Stimulated activated CD8-positive, alpha-beta memory T cell treated with anti-CD3 and anti-CD28 coated beads, Interleukin-15, amount 100 ng/mL, for 24 hours (primary cell): Measurements from ENCODE around the gene KIF3A.

Experiments used
- DNase-seq: peaks from one replicate; pipeline ENCODE4 v3.0.0-alpha.2; 2020; ENCODE audit warnings: low read depth

KIF3A gene

GRCh38 chr5:132736853-132737833 lies at the start of gene KIF3A:
Gene KIF3A, minus strand, starts transcription at chr5:132737546. Its CDS starts 127 bp downstream, at chr5:132737419.
- DNase-seq = peak; percentile 98

DNA sequence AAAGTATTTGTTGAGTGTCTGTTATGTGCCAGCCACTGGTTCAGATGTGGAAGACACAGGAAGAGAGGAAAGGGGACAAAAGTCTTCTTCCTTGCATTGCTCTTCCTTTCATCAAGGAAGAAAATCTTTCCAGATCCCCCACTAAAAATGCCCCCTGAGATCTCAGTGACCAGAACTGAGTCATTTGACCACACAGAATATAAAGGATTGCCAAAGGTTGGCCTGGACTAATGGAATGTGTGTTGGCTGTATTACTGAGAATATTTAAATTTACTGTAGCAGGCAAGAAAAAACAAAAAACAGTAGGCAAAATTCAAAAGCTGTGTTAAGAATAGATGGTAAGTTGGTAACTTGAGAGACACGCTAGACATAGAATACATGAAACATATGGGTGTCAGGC lies 49.7 kb upstream of the KIF3A start:
- no peak for DNase-seq

DNA sequence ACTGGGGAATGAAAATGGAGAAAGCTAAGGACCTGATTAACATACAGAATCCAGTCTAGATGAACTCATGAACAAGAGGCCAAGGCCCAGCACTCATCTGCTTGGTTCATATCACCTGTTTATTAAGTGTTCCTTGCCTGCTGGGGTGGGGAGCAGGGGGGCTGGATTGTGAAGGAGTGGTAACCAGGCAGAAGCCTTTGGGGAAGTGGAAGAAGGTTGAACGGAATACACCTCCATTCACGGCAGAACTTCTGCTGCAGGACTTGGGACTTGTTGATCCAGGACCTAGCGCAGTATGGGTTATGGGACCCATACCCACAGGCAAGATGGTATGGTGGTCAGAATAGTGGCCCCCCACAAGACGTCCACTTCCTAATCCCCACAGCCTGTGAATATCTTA lies 48.5 kb upstream of the KIF3A start:
- no peak for DNase-seq

- no peak for DNase-seq
Measured at GRCh38 chr5:132785365-132785764, 48.0 kb upstream of the KIF3A start.

DNA sequence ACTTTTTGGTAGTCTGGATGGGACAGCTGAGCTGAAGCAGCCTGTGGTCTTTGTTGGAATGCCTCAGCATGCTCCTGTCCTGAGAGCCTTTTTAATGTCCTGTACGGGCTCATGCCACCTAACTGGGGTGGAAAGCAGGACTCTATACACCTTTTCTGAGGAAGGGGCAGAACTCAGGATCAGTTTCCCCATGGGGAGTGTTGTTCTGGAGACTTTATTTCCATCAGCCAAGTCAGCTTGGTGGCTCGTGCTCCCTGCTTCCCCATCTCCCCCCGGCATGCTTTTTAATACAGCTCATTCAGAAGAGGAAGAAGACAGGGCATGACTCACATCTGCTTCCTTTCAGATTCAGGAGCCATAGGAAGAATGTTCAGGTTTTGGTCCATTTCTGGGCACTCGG lies 44.8 kb upstream of the KIF3A start:
- no peak for DNase-seq

GRCh38 chr5:132781029-132781428 lies 43.7 kb upstream of the KIF3A start:
- DNase-seq = no peak

- no peak for DNase-seq
Measured at GRCh38 chr5:132780577-132780976, 43.2 kb upstream of the KIF3A start.

DNA sequence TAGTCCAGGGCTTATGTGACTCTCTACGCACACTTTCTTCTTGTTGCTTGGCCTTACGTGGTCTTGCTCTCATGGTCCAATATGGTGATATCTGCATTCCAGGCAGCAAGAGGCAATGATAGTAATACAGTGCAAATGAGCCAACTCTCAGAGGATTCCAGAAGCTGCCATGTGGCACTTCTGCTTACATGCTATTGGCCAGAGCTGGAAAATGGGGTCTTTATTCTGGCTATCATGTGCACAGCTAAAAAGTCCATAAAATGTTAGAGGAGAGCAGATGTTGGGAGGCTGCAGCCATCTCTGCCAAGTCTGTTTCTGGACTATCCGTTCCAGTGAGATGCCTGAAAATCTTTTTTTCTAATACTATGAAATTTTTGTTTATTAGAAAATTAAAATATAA lies 42.6 kb upstream of the KIF3A start:
- DNase-seq = no peak

DNA sequence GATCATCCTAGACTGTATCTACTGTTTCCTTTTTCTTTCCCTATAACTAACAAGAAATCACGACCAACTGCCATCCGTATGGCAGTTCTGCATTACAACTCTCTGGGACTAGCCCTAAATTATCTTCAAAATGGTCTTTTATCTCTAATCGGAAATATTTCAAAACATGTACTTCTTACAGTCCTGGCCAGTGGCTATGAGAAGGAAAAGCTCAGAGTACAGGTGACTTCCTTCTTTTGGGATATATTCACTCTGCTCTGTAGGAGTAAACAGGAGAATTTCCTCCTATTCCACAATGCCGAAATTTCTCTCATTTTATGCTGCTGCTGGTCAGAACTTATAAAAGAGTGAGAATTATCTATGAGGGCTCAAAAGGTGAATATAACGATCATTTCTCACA lies 41.5 kb upstream of the KIF3A start:
- no peak for DNase-seq

- no peak for DNase-seq
Measured at GRCh38 chr5:132778129-132778528, 40.8 kb upstream of the KIF3A start.

- DNase-seq = peak; percentile 22
Measured at GRCh38 chr5:132777209-132778069, 40.1 kb upstream of the KIF3A start, which contains the start of gene SEPTIN8. Gene SEPTIN8, minus strand, starts transcription at chr5:132777239. Its CDS starts 102 bp downstream, at chr5:132777137.

GRCh38 chr5:132776938-132777208 lies 39.5 kb upstream of the KIF3A start:
- DNase-seq = no peak

- no peak for DNase-seq
Measured at GRCh38 chr5:132776131-132776937, 39.0 kb upstream of the KIF3A start.

GRCh38 chr5:132775476-132775961 lies 38.2 kb upstream of the KIF3A start:
- no peak for DNase-seq

DNA sequence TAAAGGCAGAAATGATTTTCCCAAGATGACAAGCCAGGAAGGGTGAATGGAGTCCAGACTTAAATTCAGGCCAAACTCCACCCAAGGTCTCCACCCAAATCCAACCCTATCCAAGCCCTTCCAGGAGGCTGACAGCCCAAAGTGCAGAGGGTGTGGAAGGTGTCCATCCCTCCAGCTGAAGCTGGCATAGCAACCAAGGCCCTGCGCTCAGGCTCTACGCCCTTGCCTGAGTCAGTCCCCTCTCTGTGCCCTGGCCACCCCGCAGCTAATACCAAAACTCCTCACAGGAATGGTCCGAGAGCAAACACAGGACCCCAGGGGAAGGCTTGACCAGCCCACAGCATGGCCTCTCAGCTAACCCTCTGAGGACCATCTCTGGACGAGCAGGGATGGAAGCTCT lies 37.5 kb upstream of the KIF3A start:
- DNase-seq = no peak

DNA sequence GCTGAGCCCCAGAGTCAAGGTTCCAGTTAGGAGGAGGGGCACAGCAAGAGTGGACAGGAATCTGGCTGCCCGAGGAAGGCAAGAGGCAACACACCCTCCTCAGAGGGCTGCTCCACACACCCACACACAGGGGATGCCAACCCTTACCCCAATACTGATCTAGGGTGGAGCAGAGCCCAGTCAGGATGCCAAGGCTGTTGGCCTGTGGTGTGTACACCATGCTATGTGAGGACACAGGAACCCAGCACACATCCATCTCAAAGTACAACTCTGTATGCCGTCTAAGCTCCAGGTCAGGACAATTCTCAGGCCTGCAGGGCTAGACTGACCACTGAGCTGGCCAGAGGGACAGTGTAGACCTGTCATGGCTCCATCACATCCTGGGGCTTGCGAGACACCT lies 37.1 kb upstream of the KIF3A start:
- no peak for DNase-seq

DNA sequence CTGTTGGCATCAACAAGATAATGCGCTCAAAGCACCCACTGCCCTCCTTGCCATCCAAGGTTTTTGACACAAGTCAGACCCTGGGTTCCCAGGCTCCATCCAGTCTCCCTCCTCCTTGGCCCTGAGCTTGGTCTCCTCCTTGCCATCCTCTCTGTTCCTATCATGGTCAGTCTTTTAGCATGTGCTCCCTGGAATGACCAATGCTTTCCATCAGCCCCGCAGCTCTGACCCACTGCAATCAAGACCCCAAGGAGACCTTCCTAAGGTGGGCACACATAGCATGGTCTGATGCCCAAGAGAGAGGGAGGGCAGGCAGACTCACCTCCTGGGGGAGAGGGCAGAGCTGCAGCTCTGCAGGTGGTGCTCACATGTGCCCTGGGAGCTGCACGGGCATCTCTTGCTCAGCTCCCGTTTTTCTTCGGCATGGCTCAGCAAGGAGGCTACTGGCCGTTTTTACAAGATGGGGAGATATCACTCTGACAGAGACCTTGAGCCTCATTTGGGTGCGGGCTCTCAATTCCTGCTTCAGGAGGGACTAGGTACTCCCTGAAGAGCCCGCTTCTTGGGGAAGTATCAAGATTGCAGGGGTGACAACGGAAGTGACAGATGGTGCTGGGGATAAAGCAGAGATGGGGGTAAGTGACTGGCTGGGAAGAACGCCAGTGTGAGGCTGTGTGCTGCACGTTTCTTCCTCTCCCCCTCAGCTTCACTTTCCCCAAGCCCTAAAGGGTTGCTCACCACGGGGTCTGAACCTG lies 36.4 kb upstream of the KIF3A start:
- no peak for DNase-seq

- DNase-seq = no peak
Measured at GRCh38 chr5:132773114-132773513, 35.8 kb upstream of the KIF3A start.

DNA sequence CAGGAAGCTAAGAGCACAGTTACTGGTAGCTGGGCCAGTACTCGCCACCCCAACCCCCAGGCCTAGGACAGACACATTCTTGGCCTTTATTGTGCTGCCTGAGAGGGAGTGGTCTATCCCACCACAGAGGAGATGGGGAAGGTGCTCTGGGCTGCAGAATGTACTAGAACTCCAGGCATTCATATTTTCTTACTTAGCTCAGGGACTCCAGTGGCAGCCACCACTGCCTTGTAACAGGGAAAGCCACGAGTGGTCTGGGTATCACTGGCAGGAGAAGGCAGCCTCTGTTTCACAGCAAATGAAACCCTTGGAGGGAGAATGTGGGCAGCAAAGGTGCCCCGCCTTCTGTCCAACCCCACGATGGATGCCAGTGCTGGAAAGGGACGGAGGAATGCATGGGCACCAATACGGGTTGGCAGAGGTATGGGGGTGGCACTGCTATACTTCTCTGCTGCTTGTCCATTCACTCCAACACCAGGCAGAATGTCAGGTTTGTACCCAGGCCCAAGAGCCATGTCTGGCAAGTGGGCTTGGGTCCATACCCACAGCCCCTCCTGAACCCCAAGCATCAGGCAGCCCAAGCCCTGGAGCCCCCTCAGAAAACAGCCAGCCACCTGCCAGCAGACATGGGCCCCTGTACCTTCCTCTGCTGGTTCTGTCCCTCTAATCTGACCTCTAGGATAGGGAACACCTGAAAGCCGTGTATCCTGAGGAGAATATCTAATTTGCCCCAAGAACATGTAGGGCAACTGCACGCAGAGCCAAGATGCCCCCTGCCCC lies 35.1 kb upstream of the KIF3A start:
- DNase-seq = no peak

DNA sequence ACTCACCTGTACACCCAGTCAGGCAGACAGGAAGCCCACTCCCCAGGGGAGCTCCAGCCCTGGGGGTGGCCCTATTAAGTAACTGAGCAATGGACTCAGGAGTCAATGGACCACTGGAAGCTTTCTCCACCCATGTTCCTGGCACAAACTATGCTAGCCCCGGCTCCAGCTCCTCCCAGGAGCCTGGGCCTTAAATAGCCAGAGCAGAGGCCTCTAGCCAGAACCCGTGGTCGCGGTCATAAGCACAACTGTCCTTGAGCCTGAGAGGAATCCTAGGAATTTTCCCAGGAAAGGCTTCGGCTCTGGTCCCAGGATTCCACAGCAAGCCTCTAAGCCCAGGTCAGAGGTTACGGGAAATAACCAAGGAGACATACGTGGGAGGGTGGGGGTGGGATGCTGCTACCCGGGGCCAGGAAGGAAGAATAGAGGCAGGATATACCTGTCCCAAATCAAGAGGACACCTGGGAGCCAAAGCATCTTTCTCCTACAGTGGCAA lies 34.2 kb upstream of the KIF3A start:
- DNase-seq = no peak
